HG03280 (cell line): ENCODE measurements around the gene SCN3A.

Source experiments
- ATAC-seq: cut with Tn5 transposase; IDR thresholded peaks from one replicate; pipeline ENCODE4 v1.9.1; 2021; ENCODE audit warnings: mild to moderate bottlenecking, moderate library complexity; ENCODE audit not compliant: unreplicated experiment

The SCN3A gene

DNA sequence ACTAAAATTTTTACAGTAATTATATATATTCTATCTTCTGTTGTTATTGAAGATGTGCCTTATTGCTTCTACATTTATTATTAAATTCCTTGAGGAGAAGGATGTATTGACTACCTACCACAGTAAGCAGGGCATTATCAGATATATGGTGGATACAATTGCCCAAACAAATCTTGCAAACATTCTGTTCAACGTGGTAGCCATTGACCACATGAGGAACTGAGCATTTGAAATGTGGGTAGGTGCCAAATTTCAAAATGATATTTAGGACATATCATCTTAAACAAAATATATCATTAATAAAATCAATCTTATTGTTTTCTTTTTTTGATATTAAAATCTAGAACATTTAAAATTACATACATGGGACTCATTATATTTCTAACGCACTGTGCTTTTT is 11.1 kb downstream of the SCN3A start:
- ATAC-seq: peak; percentile 39

DNA sequence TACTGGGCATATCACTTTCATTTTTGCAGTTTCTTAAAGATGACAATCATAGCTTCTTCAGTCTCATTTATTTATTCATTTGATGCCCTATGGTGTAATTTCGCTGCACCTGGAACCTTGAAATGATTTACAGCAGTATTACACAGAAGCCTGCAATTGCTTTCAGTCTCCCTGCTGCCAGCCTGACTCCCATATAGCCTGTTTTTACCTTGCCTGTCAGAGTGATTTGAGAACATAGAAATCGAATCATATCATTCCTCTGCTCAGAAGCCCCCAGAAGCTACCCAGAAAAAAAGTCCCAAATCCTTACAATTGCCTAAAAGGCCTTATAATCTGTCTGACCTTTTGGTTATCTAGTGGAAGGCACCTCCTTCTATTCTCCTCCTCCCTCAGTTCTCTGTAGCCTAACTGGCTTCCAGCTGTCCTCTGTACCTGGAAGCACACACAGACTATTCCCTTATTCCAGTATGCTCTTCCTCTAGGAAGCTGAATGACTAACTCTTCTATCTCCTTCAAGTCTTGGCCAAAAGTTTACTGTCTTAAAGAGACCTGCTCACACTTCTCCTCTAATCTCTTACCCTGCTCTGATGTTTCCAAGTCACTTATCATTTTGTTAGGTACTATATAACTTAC is 12.6 kb downstream of the SCN3A start:
- ATAC-seq: no peak

DNA sequence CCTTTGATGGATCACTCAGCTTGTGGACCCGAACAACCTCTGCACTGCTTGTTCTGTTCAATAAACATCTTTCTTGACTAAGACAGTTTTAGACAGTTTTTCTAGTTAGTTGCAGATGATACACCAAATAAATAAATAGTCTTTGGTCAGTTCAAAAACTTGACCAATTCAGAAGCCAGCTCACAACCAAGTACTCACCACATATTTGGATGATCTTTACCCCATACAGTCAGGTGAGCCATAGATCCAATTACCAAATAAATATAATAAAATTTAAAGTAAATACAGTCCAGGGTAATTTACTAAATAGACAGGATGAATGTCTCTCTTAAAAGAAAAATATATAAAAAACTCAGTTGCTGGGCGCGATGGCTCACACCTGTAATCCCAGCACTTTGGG is 18.2 kb downstream of the SCN3A start:
- no peak for ATAC-seq

DNA sequence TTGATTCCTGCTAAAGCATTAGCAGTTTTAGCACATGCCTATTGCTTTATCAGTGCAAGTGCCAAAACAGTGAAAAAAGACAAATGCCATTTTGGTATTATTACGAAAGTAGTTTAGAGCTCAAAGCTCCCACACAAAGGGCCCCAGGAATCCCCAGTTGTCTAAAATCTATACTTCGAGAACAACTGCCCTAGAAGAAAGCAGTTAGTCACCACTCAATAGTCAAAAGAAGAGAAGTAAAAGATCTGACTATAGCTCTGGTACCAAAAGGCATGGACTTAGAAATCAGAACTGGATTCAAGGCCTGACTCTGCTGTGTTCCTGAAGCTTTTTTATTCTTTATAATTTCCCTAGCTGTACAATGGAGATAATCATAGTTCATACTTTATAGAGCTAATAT is 21.8 kb downstream of the SCN3A start:
- ATAC-seq: no peak

DNA sequence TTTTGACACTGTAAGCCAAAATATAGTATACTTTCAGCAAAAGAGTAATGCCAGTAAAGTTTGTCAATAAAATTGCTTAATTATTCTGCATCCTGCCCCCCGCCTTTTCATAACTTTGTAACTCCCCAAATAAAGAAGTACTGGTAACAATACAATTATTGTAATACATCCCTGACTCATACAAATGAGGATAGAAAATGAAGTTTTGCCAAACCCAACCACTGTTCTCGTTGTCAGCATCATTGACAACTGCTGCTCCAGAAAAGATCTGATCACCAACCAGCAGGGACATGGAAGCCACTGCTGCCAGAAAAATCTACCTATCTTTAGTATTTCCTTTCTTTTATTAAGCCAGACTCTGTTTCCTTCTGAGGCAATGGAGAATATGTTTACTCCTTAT is 27.1 kb downstream of the SCN3A start:
- no peak for ATAC-seq

DNA sequence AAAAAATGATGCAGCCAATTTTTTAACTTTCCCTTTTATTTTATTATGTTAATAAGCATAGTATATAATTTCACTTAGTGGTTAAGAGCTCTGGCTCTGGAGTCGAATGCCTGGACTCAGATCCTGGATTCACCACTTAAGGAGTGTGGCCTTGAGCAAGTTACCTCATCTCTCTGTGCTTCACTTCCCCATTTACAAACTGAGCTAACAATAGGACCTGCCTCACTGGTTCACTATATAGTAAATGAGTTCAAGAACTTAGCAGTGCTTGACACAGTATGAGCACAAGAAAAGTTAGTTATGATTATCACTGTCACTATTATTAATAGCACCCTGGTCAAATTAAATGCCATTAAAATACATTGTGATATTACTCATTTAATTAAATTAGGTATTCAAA is 30.6 kb downstream of the SCN3A start:
- peak; percentile 50 for ATAC-seq

DNA sequence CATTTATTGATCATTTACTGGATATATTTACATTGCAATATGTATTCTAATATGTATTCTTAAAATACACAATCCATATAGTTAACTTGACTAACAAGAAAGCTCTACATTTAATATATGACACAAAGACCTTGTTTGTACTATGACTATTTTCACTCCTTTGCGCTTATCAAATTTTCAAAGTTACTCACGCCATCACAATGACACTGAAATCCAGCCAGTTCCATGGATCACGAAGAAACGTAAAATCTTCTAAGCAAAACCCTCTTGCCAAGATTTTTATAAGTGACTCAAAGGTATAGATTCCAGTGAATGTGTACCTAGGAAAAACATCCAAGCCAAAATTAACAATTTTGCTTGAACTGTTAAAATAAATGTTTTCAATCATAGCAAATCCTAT is 39.6 kb downstream of the SCN3A start:
- no peak for ATAC-seq

DNA sequence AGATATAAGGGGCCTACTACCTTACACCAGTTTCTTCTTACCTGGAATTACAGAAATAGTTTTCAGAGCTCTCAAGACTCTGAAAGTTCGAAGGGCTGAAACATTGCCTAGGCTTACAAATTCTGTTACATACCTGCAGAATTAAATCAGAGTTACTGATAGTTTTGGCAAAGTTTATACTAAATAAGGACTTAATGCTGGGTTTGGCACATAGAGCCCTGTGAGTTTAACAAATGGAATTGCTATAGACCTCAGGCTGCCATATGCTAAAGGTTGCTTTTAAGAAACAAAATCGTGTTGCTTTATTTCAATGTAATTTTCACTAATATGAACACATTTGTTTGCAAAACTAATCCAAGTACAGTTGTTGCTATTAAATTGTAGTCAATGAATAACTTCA is 40.1 kb downstream of the SCN3A start:
- no peak for ATAC-seq

DNA sequence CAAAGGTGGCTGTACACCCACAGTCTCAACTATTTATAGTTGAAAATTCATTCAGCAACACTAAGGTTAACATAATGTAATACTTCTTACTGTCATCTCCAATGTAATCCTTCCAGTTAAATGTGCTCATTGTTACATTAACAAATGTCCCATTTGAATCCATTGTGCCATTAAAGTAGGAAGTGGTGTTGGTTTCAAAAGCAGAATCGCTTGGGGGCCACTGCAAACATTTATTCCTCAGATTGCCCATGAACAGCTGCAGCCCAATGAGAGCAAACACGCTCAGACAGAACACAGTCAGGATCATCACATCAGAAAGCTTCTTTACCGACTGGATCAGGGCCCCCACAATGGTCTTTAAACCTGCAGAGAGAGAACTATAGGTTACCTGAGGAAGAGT is 41.4 kb downstream of the SCN3A start:
- no peak for ATAC-seq

DNA sequence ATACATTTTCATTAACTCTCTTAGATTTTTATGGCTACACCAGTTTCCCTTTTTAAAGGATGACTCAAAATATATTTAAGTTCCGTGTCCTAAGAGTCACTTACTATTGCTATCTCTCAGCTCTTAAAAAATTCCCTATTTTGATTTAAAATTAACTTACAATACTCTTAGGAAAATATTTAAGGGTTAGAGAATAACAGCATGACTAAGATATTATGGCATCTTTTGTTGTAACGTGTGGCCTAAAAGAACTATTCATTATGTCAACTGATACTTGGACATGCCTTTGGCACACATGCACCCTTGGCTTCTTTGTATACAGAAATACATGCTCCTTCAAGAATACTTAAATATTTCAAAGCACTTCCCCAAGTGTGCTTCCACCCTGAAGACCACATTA is 42.3 kb downstream of the SCN3A start:
- no peak for ATAC-seq

DNA sequence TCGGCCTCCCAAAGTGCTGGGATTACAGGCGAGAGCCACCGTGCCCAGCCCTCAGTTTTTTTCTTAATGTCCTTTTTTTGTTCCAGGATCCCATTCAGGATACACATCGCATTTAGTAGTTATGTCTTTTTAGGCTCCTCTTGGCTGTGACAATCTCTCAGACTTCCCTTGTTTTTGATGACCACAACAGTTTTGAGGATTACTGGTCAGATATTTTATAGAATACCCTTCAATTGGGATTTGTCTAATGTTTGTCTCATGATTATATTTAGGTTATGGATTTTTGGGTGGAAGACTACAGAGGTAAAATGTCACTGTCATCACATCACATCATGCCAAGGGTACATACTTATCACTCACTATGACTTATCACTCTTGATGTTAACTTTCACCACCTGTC is 46.7 kb downstream of the SCN3A start:
- no peak for ATAC-seq

DNA sequence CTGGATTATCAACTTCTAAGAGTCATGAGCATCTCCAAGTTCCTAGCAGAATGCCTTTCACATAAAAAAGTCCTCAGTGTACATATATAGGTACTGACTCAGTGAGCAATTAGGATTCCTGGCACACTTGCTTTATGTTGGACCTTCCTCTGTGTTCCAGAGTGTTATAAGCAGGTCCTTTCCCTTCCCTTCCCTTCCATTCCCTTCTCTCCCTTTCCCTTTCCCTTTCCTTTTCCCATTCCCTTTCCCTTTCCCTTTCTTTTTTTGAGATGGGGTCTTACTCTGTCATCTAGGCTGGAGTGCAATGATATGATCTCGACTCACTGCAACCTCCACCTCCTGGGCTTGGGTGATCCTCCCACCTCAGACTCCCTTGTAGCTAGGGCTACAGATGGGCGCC is 48.7 kb downstream of the SCN3A start:
- ATAC-seq: no peak

DNA sequence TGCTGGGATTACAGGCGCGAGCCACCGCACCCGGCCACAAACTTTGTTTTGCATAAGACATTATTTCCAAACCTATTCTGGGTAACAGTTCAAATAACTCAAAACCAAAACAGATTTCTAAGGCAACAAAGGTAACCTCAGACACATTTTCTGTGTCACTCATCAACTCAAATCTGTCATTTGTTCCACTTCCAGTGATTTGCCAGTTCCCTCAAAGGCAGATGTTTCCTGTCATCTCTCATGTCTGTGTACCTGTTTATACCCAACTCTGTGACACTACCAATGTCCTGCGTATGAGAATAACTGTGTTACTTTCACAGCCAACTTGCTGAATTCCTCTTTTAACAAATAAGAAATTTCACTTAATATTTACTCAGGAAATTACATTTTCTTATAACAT is 54.4 kb downstream of the SCN3A start:
- ATAC-seq: peak; percentile 84

DNA sequence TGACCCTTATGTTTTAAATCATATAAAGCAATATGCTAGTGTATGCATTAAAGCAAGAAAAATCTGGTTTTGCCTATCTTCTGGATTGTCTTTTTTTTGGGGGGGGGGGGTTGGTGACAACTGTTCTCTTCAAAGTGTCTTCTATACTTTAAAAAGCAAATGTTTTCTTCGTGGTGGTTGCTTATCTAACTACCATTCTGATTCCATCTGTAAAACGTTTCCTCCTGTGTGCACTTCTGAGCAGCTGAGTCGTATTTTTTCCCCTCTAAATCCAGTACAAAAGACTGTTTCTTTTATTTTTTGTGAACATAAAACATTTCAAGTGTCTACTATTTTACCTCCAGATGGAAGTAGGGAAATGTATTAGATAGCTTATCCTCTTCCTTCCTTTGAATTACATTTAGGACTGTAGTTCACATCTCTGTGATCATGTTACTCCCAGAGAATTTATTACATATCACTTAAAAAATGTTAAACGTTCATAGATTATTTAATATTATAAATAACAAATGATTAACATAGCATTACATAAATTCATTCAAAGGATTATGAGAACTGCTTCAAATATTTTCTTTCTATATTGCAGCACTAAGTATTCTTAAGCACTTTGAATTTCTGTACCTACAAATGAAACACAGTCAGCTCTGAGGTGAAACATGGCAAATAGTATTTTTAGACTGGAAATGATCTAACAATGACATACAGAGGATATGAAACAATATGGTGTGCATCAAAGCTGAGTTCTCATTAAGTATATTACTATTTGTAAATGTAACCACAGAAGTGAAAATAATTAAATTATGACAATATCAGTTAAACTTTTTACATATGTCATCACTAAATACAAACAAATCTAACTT is 56.4 kb downstream of the SCN3A start:
- no peak for ATAC-seq

DNA sequence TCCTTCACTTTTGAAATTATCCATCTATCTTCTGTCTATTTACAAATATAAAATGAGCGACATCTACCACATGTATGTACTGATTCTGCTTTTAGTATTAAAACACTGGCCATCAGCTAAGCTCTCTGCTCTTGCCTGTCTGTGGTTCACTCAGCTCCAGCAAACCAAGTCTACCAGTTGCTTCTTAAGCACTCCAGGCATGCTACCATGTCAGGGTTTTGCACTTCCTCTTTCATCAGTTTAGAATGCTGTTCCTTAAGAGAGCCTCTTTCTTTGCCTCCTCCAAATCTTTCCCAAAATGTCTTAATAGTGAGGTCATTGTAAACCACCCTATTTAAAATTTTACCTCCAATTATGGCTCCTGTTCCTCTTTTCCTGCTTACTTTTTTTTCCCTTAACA is 59.5 kb downstream of the SCN3A start:
- ATAC-seq: peak; percentile 63

DNA sequence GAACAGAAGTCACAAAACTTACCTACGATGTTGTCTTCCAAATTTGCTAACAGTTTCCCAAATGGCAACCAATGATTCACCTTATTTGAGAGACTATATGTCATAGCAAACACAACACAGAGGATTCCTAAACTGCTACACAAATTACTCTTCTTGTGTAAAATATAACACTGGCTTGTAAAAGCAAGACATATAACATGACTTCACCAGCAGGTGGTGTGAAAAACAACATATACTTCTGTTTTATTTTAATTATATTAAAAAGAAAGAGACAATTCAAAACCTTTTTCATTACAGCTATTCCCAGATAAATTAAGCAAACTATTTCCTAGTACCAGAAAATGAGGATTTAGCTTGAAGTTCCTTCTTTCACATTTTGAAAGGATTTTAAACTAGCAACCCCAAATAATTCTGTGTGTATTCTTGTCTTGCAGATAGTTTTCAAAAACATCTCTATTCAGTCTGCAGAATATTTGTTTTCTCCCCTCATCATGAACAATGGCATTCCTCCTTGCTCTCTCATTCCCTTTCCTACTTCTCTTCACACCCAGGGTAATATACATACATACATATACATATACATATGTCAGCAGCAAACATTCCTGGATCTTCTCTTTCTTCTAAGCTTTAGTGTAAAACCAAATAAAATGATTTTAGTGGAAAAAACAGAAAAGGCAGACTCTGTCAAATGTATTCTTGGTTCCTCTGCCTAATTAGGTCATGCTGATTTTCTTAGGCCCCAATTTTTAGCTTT is 62.1 kb downstream of the SCN3A start:
- no peak for ATAC-seq

DNA sequence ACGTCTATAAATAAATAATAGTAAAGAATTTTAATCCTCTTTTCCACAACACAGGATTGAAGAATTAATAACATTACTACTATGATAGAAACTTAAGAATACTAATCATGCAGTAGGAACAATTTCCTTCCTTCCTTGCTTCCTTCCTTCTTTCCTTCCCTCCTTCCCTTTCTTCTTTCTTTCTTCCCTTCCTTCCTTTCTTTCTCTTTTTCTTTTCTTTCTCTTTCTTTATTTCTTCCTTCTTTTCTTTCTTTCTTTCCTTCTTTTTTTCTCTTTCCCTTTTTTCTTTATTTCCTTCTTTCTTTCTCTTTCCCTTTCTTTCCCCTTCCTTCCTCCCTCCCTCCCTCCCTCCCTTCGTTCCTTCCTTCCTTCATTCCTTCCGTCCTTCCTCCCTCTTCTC is 77.6 kb downstream of the SCN3A start:
- ATAC-seq: no peak

DNA sequence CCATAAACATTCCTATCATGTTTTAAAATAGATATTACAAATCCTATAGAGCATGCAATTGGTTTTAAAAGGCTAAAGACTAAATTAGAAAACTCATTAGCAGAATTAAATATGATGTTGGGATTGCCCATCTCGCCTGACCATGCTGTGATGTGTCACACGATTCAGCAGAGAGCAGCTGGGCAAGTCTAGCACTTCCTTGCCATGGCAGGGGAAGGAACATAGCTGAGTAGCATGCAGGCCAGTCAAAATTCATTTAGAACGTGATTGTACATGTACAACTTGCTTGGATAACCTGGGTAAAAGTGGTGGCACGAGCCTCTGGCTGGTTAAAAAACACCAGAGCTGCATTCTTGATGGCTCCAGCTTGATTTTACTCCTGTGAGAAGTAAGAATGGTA is 81.3 kb downstream of the SCN3A start:
- ATAC-seq: no peak

DNA sequence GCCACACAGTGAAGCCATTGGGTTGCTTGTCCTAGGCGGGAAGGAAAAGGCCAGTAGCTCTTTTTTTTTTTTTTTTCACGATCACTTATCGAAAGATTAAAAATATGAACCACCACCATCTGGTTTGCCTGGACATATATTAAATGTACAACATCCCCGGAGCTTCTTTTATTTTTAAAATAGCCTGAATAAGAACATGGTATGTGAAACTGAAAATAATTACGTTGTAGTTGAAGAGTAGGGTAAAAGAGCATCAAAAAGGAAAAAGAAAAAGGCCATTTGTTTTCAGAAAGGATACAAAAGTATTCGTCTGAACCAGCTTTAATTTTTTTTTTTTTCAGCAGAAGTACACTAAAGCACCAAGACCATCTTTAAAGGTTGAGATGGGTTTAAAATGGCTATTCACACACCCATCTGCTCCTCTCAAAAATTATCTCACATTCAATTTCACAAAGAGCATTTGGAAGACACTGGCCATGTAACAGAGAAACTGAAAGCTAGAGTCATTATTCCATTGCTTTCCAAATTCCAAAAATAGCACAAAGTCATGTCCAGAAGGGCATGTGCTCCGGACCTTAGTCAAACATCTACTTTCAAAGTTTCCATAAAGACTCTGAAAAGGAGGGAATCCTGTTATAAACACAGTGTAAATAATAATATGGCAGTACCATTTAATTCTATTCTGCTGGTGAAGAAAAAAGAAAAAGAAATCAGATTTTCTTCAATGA is 82.9 kb downstream of the SCN3A start:
- ATAC-seq: no peak

DNA sequence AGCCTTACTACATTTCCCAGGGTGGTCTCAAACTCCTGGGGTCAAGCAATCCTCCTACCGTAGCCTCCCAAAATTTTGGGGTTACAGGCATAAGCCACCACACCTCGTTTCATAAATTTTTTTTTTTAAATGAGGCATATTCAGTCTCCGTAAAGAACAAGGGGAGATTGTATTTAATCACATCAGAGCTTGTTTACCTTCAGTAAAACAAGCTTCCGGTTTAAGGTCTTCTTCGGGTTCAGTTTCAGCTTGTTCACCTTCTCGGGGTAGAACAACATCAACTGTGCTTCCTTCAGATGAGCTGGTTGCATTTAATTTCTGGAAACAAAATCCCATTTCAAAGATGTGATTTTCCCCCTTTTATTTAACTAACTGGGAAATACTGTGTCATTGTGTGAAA is 88.6 kb downstream of the SCN3A start:
- no peak for ATAC-seq

DNA sequence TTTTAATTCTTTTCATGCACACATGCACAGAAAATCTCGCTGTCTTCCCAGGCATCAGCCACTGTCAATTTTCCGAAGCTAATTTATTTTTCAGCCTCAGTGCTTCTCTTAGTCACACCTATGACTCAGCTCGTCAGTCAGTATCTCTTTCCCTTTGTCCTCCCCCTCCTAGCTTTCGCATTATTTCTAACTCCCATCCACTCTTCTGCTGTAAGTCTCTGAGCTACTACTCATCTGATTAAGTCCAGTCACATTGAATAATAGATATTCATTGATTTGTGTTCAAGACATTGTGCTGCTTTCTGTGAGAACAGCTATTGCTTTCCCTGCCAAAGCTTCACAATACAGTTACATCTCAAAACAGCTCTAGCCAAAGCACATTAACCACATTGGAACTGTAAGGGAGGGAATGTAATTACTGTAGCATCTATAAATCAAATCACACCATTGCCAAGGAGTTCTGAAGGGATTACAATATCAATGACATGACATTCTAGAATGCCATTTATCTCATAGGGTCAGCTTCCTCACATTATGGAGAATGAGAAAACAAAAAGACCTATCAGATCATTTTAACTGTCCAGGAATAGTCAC is 89.4 kb downstream of the SCN3A start:
- no peak for ATAC-seq
